ENCODE data around the gene GOLGA3. TPM values are rescaled to one million over a fixed set of nuclear protein-coding genes. Genes with fewer than 3 reads are reported as not detected.

The GOLGA3 gene
- total and polyA plus RNA-seq, 2 donors from 2014 or later, result 7.7 to 53.0 TPM

- H3K9me3 ChIP-seq (ENCODE audit: control insufficient read depth in 2 of 3, insufficient read depth in 1 of 3, low read length in 3 of 3), result no peaks in the 10 kb centered on the region
- H3K9ac ChIP-seq (ENCODE audit: low read length in 3 of 3), result no peak overlapping the region
- H3K27me3 ChIP-seq (ENCODE audit: control insufficient read depth, insufficient read depth, low read length), result no peaks in the 10 kb centered on the region
- DNase-seq, result peak in 1 of 5 donors; percentile 68
- intact Hi-C loops (cut with DNase I), result no loop called here
- H3K4me3 ChIP-seq (ENCODE audit: low read length in 3 of 3), result no peak overlapping the region
- no peak for FAIRE-seq
- H3K36me3 ChIP-seq (ENCODE audit: control insufficient read depth in 2 of 3, insufficient read depth in 3 of 3, low read length in 3 of 3), result peaks cover 4 to 44% (median 15%) of the 10 kb centered on the region in 3 donors
- no peak overlapping the region for H3K27ac ChIP-seq (ENCODE audit: low read depth in 2 of 2, low read length in 2 of 2)
- no peaks in the 10 kb centered on the region for H3K4me1 ChIP-seq (ENCODE audit: control insufficient read depth in 2 of 3, insufficient read depth in 2 of 3, low read depth in 1 of 3, low read length in 3 of 3)
- TF ChIP-seq, protein P1, sequence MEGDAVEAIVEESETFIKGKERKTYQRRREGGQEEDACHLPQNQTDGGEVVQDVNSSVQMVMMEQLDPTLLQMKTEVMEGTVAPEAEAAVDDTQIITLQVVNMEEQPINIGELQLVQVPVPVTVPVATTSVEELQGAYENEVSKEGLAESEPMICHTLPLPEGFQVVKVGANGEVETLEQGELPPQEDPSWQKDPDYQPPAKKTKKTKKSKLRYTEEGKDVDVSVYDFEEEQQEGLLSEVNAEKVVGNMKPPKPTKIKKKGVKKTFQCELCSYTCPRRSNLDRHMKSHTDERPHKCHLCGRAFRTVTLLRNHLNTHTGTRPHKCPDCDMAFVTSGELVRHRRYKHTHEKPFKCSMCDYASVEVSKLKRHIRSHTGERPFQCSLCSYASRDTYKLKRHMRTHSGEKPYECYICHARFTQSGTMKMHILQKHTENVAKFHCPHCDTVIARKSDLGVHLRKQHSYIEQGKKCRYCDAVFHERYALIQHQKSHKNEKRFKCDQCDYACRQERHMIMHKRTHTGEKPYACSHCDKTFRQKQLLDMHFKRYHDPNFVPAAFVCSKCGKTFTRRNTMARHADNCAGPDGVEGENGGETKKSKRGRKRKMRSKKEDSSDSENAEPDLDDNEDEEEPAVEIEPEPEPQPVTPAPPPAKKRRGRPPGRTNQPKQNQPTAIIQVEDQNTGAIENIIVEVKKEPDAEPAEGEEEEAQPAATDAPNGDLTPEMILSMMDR (IDR thresholded peaks at IDR 0.05; ENCODE audit: borderline replicate concordance, extremely low read depth, insufficient read depth), result no peak
These were observed 104.0 kb downstream of the GOLGA3 start for GRCh38 chr12:132724506-132725241.

- no peaks in the 10 kb centered on the region for H3K9me3 ChIP-seq (ENCODE audit: control insufficient read depth in 2 of 3, insufficient read depth in 1 of 3, low read length in 3 of 3)
- H3K4me1 ChIP-seq (ENCODE audit: control insufficient read depth in 2 of 3, insufficient read depth in 2 of 3, low read depth in 1 of 3, low read length in 3 of 3), result no peaks in the 10 kb centered on the region
- no peaks in the 10 kb centered on the region for H3K27me3 ChIP-seq (ENCODE audit: control insufficient read depth, insufficient read depth, low read length)
- intact Hi-C loops (cut with DNase I), result no loop called here
- no peak overlapping the region for H3K4me3 ChIP-seq (ENCODE audit: low read length in 3 of 3)
- H3K27ac ChIP-seq (ENCODE audit: low read depth in 2 of 2, low read length in 2 of 2), result no peak overlapping the region
- no peak for DNase-seq
- H3K36me3 ChIP-seq (ENCODE audit: control insufficient read depth in 2 of 3, insufficient read depth in 3 of 3, low read length in 3 of 3), result peaks cover 4 to 43% (median 16%) of the 10 kb centered on the region in 3 donors
- TF ChIP-seq, protein P1 (IDR thresholded peaks at IDR 0.05; ENCODE audit: borderline replicate concordance, extremely low read depth, insufficient read depth), result no peak
- H3K9ac ChIP-seq (ENCODE audit: low read length in 3 of 3), result no peak overlapping the region
- FAIRE-seq, result no peak
These were observed 104.9 kb downstream of the GOLGA3 start for GRCh38 chr12:132723764-132724140.

- Histone ChIP-seq H3K36me3 (ENCODE audit: control insufficient read depth in 2 of 3, insufficient read depth in 3 of 3, low read length in 3 of 3) (peaks cover 0 to 39% (median 12%) of the 10 kb centered on the region in 3 donors), H3K4me3 (ENCODE audit: low read length in 3 of 3) (no peak overlapping the region), H3K27ac (ENCODE audit: low read depth in 2 of 2, low read length in 2 of 2) (no peak overlapping the region), H3K9ac (ENCODE audit: low read length in 3 of 3) (no peak overlapping the region), H3K9me3 (ENCODE audit: control insufficient read depth in 2 of 3, insufficient read depth in 1 of 3, low read length in 3 of 3) (no peaks in the 10 kb centered on the region), H3K4me1 (ENCODE audit: control insufficient read depth in 2 of 3, insufficient read depth in 2 of 3, low read depth in 1 of 3, low read length in 3 of 3) (no peaks in the 10 kb centered on the region), H3K27me3 (ENCODE audit: control insufficient read depth, insufficient read depth, low read length) (no peaks in the 10 kb centered on the region)
- intact Hi-C loops (cut with DNase I), result no loop called here
- DNase-seq (peak in 1 of 5 donors; percentile 60), FAIRE-seq (no peak)
- TF ChIP-seq, protein P1 (IDR thresholded peaks at IDR 0.05; ENCODE audit: borderline replicate concordance, extremely low read depth, insufficient read depth), result no peak
These were observed 105.5 kb downstream of the GOLGA3 start for GRCh38 chr12:132723015-132723763.
